GM19043 (cell line): Measurements from ENCODE around the gene ERC1.

Experiments
- ATAC-seq: cut with Tn5 transposase; IDR thresholded peaks from one replicate; pipeline ENCODE4 v1.9.1; 2021; ENCODE audit warnings: low read depth; ENCODE audit not compliant: unreplicated experiment

ERC1 gene

DNA sequence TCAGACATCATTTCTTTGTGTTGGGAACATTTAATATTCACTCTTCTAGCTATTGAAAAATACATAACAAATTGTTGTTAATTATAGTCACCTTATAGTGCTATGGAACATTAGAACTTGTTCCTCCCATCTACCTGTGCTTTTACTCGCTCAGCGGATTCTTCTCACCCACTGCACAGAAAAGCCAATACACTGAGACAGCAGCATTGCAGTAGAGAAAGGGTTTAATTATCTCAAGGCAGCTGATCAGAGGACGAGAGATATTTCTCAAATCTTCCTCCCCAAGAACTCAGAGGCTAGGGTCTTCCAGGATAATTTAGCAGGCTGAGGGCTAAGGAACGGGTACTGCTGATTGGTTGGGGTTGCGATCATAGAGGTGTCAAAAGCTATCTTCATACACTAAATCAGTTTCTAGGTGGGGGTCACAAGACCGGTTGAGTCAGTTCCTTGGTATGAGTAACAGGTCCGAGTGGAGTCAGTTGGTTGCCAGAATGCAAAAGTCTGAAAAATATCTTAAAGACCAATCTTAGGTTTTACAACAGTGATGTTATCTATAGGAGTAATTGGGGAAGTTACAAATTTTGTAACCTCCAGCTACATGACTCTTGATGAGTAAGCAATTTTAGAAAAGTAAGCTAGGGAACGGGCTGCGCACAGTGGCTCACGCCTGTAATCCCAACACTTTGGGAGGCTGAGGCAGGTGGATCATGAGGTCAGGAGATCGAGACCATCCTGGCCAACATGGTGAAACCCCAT lies 430.2 kb downstream of the ERC1 start:
- ATAC-seq, result no peak

DNA sequence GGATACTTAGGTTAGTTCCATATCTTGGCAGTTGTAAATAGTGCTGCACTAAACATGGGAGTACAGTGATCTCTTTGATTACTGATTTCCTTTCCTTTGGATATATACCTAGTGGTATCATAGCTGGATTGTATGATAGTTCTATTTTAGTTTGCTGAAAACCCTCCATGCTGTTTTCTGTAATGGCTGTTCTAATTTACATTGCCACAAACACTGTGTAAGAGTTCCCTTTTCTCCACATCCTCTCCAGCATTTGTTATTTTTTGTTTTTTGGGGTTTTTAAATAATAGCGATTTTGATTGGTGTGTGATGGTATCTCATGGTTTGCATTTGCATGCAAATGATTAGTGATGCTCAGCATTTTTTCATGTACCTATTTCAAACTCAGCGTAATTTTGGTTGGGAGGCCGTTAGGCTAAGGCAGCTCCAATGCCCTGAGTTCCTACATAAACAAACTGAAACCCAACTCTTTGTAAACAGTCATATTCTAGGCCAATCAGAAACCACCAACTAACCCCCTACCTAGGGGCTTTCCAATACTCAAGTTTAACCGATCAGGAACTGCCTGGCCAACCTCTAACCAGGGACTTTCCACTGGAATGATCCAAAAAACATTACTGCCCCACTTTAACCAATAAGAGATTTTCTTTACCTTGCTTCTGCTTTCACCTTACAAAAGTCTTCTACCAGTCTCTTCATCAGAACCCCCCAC lies 431.7 kb downstream of the ERC1 start:
- no peak for ATAC-seq

DNA sequence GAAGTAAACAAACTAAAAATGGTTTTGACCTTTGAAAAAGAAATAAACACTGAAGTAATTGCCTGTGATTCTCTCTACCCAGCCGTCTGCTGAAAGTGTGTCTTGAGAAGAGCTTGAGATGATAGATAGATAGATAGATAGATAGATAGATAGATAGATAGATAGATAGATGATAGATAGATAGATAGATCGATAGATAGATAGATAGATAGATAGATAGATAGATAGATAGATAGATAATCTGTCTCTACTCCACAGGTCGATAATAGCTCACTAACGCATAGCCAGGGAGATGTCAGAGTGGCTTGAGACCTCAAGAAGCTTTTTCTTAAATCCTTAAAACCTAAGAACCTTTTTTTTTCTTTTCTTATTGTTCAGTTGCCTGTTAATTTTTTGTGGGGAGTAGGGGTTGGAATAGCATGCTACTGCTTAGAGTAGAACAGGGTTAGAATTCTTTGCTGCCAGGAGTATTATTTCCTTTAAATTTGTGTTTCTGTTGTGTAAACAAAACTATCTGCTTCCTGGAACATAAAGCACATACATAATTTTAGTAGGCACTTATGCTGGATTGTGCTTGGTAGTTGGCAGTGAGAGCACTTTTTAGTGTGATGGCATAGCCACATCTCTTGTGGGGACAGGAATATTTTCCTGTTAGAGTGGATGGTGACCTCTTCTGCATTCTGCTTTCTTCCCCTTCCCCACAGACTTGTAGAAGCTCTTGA lies 433.8 kb downstream of the ERC1 start:
- no peak for ATAC-seq

DNA sequence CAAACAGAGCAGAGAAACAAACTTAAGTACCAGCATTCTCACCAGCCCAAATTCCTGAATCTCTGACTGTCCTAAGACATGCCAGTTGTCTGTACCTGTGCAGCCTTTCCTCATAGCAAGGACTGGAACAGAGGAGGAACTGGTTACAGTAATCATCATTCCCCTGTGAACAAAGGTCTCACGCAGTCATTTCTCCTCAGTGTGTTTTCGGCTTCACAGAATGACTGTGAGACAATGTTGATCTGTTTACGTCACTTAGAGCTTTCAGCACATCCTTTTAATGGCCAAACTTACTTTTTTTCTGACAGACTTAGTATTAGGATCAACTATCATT lies 434.3 kb downstream of the ERC1 start:
- ATAC-seq, result no peak

DNA sequence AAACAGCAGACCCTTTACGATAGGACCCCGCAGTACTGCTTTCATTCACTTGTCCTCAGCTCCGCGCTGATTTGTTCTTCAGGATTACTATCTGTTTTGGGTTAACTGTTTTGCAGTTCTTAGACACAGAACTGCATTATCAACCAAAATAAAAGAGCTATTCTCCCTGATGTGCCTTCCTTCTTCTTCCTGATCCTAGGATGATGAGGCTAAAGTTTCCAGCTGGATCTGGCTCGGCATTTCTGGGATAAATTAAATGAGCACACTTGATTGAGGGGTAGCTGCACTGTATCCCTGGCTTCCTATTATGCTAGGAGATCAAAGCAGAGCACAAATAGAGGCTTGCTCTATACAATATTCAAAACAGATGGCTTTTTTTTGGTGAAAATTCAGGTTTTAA lies 437.6 kb downstream of the ERC1 start:
- no peak for ATAC-seq

DNA sequence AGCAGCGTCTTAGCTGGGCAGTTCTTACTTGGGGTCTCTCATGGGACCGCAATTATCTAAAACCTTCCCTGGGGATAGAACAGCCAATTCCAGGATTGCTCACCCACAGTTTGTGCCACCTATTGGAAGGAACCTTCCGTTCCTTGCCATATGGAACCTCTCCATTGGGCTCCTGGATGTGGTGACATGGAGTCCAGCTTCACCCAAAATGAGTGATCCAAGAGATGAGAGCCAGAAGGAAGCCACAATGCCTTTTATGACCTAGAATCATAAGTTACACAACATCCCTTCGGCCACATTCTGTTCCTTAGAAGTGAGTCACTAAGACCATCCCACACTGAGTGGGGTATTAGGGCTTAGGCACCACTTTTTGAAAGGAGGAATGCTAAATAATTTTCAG lies 439.0 kb downstream of the ERC1 start:
- ATAC-seq, result no peak

DNA sequence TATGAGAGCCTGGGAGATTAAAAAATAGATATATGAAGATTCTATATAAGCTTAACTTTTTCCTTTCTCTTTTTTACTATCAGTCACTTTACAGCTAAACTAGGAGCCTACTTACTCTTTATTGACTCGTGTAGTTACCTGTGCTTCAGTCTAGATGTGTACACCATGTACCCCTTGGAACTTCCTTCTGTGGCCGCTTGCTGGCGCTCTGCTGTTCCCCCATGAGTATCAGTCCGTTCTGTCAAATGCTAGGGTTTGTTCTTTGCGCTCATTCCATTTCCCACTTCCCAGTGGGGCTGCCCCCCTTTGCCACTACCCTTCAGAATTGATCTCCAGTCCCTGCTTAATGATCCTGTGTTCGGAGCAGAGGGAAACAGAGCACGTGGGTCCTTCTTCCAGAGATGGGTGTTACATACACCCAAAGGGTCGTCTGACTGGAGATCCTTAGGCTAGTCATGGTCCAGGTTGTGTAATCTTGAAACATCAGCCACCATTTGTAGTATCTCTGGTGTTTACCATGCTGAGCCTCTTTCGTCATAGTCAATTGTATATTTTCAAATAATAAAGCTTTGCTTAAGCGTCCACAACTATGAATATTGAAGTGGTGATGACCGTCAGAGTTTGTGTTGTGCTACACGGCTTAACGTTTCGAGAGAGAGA lies 443.4 kb downstream of the ERC1 start:
- no peak for ATAC-seq

DNA sequence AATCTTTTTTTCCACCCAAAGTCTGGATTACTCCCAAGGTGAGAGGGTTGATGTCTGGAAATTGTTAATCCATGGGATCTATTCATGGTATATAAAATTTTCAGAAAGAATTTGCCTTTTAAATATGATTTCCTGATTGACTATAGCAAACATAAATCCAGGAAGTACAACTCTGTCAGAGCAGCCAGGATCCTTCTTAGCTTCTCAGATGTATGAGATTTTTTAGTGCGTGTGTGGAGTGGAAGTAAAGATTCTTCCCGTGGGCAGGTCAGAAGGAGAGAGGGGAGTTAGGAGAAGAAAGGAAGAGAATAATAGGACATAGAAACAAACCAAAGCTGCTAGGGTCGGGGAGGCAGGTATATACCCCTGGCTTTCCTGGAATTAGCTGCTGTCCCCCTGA lies 444.0 kb downstream of the ERC1 start:
- ATAC-seq, result no peak

DNA sequence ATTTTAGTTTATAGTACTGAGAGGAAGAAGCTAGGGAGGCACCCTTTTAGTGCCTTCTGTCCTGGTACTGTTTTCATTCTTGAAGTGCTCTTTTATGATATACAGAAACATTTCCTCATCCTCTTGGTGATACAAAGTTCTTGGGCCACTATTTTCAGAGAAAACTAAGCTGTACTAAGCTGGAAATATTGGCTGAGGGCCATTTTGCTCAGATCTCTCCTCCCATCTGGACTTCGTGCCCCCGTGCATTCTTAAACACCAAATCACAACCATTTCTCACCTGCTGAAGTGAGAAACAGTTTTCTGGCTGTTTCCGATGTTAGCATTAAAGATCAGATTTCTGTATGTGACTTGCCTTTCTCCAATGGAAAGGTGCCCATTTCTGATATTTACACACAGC lies 444.4 kb downstream of the ERC1 start:
- ATAC-seq, result no peak

DNA sequence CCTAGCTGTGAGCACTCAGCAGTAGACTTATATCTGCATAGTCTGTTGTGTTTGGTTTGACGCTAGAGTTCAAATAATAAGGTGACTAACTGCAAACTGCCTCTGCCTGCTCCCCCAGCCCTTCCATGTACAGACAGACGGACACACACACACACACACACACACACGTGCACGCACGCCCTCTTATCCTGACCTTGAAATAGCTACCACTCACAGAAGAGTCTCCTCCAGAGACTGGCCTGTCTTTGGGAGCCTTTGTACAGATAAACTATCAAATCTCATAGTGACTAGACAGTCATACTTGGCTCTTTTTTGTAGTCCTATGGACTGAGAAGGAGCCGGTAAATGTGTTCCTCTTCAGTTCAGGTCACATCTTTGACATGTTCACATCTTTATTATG lies 445.0 kb downstream of the ERC1 start:
- no peak for ATAC-seq

DNA sequence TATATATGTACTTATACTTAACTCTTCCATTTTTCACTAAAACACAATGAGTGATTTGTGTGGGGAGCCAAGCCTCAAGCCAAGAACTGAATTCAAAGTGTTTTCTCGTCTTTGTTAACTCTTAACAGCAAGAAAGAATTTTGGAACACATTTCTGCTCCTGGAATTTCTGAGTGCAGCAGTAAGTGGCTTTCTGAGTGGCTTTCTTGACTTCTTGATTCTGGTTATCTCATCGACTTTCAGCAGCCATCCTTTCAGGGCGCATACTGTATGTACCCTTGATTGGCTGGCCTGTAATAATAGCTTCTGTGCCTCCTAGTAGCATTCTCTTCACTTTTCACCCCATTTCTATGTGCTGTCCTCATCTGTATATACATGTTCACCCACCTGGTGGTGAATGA lies 446.0 kb downstream of the ERC1 start:
- no peak for ATAC-seq

DNA sequence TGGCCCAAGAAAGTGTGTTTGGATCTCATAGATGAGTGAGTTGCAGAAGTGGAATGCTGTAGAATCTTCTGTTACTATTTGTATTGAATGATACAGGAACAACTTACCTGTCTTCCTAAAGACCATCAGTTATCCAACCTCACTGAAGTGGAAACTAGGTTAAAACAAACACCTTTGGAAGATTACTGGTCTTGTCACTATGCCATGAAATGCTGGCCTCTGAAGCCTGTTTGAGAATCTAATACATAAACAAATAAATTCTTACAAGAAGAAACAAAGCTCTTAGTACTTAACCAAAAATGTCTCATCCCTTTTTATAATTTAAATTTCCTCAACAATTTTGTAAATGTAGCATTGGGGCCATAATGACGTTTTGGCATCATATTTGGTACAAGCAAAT lies 448.2 kb downstream of the ERC1 start:
- no peak for ATAC-seq

DNA sequence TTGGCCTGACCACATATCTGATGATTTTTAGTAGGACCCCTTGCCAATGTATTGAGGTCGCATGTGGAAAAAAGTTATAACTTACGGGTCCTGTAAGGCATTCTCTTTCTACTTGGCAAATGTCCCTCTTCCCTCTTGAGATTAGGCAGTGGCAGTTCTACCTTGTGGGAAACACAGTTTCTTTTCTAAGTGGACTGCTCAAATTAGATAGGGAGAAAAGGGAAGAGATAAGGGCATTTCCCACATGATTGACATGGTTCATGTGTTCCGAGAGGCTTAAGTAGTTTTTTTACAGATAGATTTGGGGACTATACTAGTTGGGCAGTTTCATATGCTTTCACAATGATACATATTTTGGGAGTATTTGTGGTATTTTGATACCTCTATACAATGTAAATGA lies 448.7 kb downstream of the ERC1 start:
- no peak for ATAC-seq

DNA sequence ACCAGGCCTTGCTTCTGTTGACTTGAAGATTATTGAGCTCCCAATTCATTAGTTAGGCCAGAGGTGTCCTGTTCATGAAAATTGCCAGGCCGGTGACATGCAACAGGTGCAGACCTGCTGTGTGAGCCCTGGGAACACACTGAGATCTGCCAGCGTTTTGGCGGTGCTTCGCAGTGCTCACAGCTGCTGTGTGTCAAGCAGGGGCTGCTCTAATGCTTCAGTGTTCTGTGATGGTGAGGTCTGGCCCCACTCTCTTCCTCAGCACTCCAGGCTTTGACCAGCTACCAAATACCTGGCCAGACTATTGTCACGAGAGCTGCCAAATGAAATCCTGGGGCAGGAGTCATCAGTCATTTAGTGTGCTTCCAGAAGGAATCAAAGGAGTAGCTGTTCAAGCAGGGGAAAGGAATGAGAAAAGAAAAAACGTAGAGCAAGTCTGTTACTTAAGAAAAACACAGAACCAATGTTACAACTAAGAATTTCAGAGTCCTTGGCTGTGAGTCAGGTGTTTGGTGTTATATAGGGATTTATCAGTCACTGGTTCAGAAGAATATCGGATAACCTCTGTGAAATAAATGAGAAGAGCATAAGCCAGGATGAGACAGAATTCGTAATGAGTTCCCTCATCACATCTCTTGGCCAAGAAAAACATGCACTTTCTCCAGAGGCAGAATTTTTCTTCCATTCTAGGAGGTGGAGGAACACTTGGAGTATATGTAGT lies 452.6 kb downstream of the ERC1 start:
- no peak for ATAC-seq

DNA sequence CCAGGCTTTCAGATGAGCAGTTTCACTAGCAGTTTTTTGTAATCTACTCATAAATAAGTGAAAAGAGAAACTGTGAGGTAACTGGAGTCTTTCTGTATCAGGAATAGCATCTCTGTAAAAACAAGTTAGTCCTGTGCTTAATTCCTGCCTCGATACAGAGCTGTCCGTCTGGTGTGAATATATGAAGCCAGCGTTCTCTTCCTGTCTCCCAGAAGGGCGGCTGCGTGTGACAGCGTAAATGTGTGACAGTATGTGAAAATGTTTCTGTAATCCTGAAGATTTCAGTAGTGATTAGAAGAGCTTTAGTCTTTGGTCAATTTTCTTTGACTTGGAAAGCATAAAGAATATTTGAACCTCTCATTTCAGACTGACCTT lies 453.1 kb downstream of the ERC1 start:
- no peak for ATAC-seq

DNA sequence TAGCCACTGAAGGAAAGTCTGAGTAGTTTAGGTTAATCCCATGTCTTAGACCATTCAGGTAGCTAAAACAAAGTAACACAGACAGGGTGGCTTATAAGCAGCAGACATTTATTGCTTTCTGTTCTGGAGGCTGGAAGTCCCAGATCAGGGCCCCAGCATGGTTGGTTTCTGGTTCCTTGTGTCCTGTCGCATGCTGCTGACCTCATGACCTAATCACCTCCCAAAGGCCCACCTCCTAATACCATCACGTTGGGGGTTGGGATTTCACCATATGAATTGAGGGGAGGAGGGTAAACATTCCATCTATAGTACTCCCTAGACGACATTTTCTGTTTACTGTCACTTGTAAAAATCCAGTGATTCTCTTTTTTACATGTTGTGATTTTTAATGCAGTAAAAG lies 454.8 kb downstream of the ERC1 start:
- ATAC-seq, result no peak

DNA sequence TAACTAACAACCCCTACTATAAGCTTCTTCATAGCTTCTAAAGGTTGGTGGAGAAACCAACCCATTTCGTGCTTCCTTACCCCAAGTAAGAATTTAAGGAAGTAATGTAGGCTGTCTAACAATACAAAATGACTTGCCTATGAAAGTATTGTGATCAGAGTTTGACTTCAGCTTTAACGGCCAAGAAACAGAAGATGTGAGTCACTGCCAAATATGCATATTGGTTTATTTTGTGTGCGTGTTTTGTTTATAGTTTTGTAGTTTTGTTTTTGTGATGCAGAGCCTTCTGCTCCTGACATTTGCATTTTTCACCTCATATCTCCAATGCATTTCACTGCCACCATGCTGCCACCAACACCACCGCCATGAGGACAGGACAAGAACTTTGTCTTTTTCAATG lies 457.3 kb downstream of the ERC1 start:
- ATAC-seq, result no peak

DNA sequence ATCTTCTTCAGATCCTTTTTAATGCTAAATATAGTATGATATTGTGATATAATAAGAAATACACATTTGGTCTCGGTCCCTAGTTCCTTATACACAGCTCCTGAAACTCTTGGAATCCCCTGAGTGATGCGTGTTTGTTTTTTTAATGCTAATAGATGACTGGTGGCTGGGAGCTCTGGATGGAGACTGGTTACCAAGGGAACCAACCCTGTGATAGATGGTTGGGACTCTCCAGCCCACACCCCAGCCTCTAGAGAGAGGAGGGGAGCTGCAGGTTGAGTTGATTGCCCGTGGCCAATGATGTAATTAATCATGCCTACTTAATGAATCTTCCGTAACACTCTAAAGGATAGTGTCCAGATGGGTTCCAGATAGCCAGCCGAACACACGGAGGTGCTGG lies 462.8 kb downstream of the ERC1 start:
- ATAC-seq, result no peak

DNA sequence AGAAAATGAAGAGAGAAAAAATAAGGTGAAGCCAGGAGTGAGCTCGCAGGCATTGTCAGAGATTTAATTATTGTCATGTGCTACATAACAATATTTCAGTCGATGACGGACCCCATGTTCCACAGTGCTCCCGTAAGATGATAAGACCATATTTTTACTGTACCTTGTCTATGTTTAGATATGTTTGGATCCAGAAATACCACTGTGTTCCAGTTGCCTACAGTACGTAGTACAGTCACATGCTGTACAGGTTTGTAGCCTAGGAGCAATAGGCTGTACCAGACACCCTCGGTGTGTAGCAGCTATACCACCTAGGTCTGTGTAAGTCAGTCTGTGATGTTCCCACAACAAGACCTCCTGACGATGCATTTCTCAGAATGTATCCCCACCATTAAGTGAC lies 465.9 kb downstream of the ERC1 start:
- no peak for ATAC-seq

DNA sequence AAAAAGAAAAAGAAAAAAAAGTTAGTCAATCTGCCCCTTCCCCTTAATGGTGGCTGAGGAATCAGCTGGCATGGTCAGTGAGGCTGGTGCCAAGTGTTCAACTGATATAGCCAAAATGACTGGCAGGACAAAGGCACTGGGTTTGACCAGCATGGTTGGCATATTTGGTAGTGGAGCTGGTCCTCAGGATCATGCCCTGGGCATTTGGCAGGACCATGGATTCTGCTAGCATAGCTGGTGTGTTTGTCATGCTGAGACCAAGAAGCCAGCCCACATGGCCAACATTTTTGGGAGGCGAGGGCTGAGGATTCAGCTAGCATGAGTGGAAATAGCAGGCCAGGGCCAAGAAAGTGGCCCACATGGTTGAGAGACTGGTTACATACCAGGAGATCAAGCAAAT lies 466.9 kb downstream of the ERC1 start:
- no peak for ATAC-seq

DNA sequence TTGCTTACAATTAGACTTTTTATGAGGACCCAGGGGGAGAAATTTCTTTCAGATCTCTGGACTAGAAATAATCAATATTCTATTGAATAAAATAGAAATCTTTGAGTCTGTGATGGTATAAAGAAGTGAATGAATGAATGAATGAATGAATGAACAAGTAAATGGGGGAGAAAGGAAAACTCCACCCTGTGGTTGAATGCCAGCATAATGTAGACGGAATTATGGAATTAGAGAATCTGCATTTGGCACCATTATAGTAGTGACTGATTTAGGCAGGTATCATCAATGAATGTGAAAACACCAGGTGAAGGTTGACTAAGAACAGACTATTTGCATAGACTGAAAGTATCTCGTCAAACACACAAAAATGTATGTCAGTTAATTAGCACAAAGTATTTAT lies 468.3 kb downstream of the ERC1 start:
- no peak for ATAC-seq
